HG03342 (cell line): ENCODE results near the gene WNT5A.
"Not testable (repeated sequence)": the region's sequence is repeated elsewhere in the genome, so short reads cannot be mapped to it uniquely, and the experiment has no call there.

Experiments used
- ATAC-seq: cut with Tn5 transposase; IDR thresholded peaks from one replicate; pipeline ENCODE4 v1.9.1; 2021; ENCODE audit warnings: mild to moderate bottlenecking, moderate library complexity; ENCODE audit not compliant: unreplicated experiment

Gene WNT5A

DNA sequence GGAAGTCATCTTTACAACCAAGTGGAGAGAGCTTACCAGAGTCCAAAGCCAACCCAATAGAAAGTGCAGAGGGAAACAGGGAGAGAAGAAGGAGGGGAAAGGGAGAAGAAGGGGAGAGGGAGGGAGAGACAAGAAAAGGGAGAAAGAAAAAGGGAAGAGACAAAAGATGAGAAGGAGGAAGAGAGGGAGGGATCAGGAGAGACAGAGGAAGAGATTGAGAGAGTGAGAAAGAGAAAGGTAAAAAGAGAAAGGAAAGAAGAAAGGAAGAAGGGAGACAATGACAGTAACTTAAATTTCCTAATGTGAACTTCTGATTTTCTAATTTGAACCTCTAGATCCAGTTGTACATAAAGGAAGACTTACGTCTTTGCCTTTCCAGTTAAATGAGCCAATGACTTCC is 20.7 kb upstream of the WNT5A start:
- ATAC-seq = no peak

DNA sequence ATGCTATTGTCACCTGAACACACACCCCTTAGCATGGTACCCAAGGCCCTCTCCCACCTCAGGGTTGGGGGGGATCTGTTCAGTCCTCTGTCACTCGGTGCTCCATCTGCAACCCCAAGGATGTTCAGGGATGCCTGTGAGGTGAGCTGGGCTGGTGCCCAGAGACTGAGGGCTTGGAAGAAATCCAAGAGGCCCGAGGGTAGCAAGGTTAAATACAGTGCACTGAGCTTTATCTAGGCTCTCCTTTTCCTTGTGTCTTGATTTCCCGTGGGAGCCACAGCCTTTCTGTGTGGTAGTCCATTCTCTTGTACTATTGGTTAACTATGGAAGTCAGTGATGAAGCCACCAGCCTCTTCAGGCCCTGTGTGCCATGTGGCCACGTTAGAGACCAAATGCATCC is 18.7 kb upstream of the WNT5A start:
- ATAC-seq = no peak

DNA sequence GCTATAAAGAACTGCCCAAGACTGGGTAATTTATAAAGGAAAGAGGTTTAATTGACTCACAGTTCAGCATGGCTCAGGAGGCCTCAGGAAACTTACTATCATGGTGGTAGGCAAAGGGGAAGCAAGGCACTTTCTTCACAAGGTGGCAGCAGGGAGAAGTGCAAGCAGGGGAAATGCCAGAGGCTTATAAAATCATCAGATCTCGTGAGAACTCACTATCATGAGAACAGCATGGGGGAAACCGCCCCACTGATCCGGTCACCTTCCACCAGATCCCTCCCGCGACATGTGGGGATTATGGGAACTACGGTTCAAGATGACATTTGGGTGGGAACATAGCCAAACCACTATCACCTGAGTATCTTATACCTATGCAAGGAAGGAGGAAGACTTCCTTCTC is 18.0 kb upstream of the WNT5A start:
- ATAC-seq = not testable (repeated sequence)

DNA sequence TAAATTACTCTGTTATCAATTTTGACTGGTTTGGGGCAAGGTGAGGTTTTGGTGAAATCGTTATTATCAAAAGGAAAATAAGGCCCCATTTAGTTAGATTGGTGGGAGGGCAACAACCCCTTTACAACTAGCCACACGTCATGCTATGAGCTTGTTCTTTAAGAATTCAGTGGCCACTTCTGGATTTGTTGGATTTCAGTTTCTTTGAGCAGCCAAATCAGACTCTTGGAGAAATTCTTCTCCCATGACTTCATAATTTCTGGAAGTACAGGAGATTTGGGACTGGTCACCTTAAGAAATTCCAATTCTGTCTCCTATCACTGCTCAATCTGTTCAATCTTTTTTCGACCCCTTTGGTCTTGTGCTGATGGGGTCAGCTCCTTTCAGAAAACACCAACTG is 14.8 kb upstream of the WNT5A start:
- no peak for ATAC-seq

DNA sequence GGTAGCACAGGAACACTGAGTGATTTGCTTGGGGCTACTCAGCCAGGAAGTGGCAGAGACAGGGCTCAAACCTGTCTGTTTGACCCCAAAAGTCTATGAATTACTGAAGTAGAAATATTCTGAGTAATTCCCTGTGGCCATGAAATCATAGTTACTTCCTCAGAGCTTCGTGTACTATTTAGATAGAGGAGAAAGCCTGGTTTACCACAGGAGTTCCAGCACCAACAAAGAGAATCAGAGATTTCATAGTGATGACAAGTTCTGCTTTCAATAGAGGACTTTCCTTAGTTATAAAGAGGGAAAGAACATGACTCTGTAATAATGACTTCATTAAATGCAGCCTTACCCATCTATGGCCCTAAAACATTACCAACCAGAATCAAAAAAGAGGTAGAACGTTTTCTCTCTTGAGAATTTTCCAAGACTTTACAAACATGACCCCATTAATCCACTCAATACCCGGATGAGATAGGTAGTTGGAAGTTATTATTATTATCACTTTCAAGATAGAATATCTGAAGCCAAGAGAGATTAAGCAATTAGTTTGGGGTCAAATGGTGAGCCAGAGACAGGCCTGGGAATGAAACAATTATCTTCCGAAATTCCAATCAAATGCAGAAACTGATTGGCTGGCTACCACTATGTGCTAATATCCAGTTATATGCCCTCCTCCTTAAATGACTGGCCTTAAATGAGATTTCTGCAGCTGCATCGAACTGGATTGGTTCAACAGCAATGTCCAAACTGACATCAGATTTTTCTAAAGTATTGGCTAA is 13.6 kb upstream of the WNT5A start:
- ATAC-seq = no peak

DNA sequence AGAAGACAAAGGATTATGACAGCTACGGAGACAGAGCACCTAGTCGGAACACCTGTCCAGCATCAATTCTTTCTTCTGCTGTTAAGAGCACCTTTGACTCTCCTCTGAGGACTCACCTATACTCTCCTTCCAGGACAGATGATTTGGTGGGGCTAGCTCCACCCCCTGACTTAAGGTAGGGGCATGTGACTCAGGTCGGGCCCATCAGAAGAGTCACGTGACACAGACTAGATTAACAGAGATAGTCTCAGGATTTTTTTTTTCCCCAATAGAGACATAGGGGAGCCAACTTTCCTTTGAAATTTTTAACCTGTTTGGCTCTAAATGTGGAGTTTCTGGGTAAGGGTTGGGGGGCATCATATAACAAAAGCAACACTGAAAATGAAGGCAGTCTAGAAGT is 11.4 kb upstream of the WNT5A start:
- ATAC-seq = no peak

DNA sequence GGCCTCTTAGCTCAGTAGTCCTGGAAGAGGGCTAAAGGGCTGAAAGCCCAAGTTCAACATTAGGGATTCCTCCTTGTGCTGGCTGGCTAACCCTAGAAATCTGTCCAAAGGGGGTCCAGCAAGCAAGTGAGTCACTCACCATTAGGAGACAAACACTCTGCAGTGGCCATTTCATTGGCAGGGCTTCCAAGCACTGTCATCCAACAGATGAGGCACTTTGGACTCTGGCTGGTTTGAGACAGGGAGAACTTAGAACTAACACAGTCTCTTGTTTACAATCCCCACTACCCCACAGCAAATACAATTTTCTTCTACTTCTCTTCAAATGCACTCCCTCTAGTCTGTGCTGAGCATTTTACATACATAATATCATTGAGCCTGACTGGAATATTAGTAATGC is 10.1 kb upstream of the WNT5A start:
- ATAC-seq = no peak

DNA sequence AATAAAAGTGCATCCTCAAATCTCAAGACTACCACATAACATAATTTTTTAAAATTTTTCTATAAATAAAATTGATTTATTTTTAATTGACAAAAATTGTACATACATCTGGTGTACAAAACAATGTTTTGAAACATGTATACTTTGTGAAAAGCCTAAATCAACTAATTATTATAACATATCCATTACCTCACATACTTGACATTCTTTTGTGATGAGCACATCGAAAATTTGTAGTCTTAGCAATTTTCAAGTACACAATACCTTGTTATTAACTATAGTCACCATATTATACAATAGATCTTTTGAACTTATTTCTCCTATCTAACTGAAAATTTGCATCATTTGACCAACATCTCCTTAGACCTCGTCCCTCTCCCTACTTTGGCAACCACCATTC is 7.9 kb upstream of the WNT5A start:
- no peak for ATAC-seq

DNA sequence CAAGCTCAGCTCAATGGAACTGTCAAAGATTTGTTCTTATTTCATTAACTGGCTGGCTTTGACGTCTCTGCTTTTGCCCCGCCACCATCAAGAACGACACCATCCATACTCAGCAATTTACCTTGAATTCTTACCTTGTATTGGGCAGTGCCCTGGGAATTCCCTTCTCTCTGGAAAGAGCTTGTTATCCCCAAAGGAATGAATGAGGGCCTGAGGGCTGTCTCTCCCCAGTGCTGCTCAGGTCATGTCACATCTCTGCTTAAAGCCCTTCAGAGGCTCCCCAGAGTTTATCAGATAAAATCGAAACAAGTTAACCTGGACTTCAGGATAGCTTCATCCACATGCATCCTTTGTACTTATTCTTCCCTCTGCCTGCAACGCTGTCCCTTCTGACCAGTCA is 5.9 kb upstream of the WNT5A start:
- ATAC-seq = no peak

DNA sequence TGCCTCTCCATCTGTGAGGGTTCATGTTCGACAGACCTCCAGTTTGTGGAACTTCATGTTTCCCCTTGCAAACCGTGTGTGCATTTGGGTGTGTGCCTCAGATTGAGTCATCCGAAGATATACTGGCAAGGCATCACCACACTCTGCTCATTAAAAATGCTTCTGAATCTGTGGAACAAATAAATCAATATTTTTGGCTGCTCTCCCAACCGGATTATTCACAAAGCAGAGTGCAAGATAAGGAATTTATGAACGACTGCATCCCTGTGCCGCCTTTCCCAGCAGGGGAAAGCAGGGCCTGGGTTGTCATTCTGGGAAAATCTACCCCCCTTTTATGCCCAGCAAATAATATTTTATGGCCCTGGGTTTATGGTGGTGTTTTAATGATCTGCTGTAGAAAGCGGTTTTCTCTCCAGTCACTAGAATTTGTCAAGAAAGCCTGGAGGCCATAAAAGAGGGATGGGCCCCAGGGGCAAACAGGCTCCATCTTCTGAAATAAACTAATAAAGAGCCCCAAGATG is 4.2 kb upstream of the WNT5A start:
- no peak for ATAC-seq

DNA sequence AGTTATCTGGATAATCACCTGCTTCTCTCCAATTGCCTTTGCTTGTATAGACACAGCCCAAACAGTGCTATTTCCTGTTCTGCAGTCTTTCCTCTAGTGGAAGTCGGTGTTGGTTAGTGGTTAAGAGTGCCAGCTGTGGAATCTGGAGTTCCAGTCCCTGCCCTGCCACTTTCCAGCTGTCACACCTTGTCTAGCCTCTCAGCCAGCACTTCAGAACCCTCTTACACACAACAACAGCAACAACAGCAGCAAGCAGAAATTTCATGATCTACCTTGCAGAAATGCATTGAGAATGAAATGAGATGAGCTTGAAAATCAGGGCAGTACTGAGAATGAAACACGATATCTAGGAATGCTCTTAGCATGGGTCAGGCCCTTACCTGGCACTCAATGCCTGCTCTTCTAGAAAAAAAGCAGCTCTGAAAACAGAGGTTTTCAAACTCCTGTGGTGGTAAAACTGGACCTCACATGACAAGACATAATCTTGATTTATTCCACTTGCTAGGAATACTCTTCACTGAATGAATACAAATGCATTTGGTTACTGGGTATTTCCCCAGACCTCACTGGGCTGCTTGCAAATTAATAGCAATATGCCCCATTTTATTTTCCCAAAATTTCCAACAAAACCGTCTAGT is 3.3 kb upstream of the WNT5A start:
- no peak for ATAC-seq

DNA sequence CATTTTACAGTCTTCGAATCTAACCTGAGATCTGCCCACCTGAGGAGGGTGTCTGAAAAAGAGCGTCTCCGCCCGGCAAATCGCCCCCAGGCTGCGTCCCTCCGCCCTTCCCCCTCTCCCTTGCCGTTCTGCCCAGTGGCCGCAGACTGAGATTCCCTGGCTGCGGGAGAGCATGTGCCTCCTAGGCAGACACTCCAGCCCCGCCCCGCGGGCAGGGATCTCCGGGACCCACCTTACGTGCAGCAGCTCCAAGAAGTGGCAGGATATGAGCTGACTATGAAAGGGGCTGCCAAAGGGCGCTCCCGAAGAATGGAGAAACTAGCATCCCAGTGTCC is 2.7 kb upstream of the WNT5A start:
- no peak for ATAC-seq

DNA sequence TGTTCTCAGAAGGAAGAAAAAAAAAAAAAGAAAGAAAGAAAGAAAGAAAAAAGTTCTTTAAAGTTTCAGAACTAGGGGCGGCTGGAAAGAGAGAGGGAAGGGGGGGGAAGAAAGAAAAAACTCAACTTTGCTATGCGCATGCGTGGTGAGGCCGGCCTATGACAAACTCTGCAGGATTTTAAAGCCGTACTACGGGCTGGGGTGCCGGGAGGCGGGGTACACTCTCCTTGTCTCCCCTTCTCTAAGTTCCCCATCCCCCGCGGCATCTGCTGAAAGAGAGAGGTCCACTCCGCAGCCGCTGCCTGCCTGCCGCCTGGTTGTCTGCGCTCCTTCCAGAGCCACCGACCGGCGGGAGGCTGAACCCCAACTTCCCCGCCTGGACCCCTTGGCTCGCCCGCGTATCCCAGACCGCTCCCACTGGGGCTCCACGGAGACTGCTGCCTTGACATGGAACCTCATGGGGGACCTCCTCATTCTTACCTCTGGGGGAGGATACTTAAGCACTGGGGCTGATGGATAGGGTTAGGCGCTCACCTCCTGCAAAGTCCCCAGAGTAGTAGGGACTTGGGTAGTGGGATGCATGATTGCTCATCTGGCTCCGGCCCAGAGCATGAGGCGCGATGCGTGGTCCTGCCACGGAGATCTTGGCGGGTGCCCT is 1.4 kb upstream of the WNT5A start:
- ATAC-seq = no peak

DNA sequence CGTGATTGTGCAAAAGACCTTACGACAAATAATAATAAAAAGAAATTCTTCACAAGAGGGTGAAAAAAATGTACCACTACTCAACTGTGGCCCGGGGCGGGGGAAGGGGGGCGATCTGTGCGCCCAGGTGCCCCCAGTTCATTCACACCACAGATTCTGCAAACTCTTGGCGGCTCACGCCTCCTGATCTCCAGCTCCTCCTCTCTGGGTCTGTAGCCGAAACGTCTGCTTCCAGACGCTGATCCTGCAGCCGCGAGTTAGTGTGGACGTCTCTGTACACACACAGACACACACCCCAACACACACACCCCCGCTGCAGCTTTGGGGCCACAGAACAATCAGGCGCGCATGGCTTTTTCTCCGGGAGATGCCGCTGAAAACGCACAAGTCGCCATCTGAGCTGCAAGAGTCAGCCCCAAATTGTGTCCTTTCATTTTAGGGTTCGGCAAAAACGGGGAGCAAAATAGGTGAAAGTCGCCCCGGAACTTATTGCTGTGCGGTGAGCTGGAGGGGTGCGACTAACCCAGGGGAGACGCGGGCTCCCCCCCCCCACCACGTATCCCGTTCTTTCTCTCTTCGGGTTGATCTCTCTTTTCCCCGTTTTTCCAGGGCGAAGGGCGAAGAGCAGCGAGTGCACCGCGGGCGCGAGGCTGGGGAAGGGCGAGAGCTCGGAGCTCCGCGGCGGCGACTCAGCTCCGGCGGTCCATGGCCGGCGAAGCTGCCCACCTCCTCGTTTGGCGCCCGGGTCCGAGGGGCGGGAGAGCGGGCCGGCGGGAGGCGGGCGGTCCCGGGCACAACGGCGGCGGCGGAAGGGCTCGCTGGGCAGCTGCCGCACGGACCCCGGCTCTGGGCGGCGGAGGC is 505 bp upstream of the WNT5A start:
- ATAC-seq = no peak

DNA sequence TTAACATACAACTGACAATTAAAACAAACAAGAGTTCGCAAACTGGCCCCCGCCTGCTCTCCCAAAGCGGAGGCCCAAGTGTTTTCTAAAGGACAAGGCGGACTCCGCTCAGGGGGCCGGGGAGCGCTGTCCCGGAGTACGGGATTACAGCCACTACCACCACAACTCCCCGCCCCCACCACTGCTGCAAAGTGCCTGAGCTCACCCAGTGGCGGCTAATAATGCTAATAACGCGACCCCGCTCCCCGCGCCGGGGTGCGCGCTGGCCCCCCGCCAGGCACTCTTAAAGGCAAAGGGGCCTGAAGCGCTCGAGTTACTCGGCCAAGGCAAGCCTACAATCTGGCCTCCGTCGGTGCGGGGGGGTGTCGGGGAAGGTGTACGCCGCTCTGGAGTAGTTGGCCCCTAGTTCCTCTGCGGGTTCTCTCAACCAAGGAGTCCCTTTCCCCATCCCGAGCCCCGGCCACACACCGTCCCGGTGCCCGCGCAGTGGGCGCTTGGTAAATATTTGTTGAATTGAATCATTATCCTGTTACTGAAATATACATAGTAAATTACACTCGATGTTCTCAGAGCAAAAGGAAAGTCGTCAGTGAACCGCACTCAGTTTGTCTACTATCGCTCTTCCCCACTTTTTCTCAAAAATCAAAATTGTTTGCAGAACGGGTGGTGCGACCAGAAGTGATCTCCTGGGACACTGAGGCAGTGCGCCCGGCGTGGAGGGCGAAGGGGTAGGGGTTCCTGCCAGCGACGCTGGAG is 827 bp downstream of the WNT5A start:
- no peak for ATAC-seq

DNA sequence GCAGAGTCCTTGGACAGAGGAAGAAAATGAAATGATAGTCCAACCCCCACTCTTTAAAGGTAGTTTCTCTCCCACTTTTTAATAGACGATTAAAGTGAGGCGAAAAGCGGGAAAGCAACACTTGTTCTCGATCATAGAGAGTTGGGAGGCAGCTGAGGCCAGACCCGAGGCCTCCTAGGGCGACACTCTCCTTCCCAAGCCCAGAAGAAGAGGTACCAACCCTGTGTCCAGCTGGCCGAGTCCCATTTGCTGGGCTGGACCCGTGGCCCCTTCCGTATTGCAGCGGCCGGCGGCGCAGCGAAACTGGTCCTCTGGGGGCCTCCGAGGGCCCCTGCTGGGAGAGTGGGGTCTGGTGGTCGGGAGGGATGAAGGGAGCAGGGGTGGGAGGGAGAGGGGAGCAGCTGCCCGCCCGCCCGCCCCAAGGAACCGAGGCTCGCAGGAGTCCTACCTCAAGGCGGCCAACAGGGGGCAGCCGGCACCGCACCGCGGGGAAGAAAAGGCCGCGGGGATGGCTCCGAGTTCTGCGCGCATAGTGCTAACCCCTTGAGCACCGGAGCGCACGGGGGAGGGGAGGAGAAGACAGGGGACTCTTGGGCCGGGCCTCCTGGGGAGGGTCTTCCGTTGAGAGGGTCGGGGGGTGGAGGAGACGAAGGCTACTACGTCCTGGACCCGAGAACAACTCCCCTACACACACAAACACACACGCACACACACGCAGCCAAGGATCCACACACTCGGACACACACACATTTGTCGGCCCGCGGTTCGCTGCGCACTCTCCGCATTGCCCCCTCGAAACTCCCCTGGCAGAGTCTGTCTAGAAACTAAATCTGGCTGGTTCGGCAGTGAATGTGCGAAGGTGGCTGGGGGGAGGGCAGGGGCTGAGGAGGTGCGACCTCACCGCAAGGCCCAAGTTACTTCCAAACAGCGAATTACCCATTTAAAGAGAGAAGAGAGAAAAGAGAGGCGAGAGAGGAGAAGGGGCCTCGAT is 2.0 kb downstream of the WNT5A start:
- ATAC-seq = peak; percentile 69

DNA sequence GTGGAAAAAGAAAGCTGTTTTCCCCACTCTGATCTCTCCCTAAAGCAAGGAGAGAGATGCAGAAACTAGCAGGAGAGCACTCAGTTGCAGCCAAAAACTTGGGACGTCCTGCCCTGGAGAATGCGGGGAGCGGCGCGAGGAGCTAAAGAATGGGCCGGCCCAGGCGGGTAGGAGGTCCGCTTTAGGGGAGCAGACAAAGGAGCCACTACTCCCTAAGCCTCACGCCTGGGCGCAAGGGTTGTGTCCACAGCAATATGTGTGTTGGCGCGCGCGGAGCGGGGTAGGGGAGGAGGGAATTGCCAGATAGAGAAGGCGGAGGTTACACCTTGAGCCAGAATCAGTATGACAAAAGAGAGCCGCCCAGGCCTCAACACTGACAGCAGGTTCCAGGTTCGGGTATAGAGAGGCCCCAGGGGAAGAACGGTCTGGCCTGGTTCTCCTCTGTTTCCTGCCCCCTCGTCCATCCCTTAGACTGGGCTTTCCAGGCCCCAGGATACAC is 2.9 kb downstream of the WNT5A start:
- ATAC-seq = no peak

DNA sequence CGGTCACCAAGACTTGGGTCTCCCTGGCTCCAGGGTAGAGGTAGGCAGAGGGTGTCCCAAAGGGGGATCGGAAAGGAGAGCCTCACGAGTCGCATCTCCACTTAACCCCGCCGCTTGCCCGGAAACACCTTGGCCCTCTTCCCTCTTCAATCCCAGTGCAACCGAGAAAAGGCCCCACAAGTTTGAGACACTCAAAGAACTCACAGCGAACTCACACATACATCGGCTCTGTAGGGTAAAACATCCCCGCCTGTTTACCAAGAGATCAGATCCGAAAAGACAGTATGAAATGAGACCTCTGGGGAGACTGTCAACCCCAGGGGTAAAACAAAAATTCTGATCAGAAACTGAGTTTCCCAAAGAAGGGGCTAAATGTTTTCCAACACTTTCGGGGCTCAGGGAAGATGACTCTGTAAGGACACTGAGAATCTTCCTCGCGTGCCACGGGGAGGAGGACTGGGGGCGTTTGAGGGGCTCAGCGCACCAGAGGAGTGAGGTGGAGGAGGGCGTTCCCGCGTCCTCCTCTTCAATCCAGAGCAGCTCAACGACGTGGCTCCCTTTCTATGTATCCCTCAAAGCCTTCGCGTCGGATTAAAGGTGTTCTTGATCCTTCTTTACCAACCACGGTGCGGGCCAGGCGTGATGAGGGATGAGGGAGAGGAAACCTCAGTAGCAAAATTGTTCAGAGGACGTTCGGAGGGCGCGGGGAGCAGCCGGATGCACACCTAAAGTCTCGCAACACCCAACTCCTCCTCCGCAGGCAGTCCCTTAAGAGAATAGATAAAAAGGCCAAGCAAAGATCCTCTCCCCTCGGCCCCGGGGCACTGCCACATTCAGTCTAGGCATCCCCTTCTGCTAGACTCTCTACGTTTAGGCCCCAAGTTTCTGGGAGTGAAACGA is 3.7 kb downstream of the WNT5A start:
- ATAC-seq = no peak
